SK-N-SH treated with all-trans-retinoic acid at 6 μM for 48 hours (cell line): ENCODE measurements around the gene GLIS1.

Experiments used
- ISL1 ChIP-seq: fragments of 250-450 bp; sonication (Bioruptor Pico); IDR thresholded peaks from 2 replicates; pipeline ENCODE4 v2.1.2; 2022; ENCODE audit warnings: mild to moderate bottlenecking, moderate library complexity
- RARB ChIP-seq: fragments of 250-450 bp; sonication (Bioruptor Pico); IDR thresholded peaks from 2 replicates; pipeline ENCODE4 v1.8.0; 2021; ENCODE audit warnings: mild to moderate bottlenecking, moderate library complexity
- SNAI2 ChIP-seq: fragments of 250-450 bp; sonication (Bioruptor Pico); IDR thresholded peaks from 2 replicates; pipeline ENCODE4 v1.5.0; 2020; ENCODE audit warnings: mild to moderate bottlenecking, moderate library complexity
- TOX ChIP-seq: fragments of 250-450 bp; sonication (Bioruptor Pico); IDR thresholded peaks from 2 replicates; pipeline ENCODE4 v1.8.0; 2021; ENCODE audit warnings: mild to moderate bottlenecking, moderate library complexity, borderline replicate concordance
- ZFP30 ChIP-seq: fragments of 450-650 bp; formaldehyde crosslinking; IDR thresholded peaks from 2 replicates; pipeline ENCODE4 v1.5.0; 2022; ENCODE audit warnings: mild to moderate bottlenecking, moderate library complexity
- ZNF565 ChIP-seq: fragments of 450-650 bp; formaldehyde crosslinking; conservative IDR thresholded peaks from 2 replicates; pipeline ENCODE4 v1.5.0; 2020; ENCODE audit warnings: low read depth, mild to moderate bottlenecking, moderate library complexity
- ZNF8 ChIP-seq: fragments of 450-650 bp; formaldehyde crosslinking; IDR thresholded peaks from 2 replicates; pipeline ENCODE4 v1.5.0; 2020; ENCODE audit warnings: mild to moderate bottlenecking, moderate library complexity
- TF ChIP-seq, protein P1 (sequence below): fragments of 250-450 bp; sonication (Bioruptor Pico); IDR thresholded peaks from 2 replicates; pipeline ENCODE4 v1.8.0; 2020; ENCODE audit warnings: mild to moderate bottlenecking, moderate library complexity, borderline replicate concordance
- TF ChIP-seq, protein P2 (sequence below): fragments of 250-450 bp; sonication (Bioruptor Pico); IDR thresholded peaks from 2 replicates; pipeline ENCODE4 v1.5.0; 2020; ENCODE audit warnings: mild to moderate bottlenecking, moderate library complexity
- TF ChIP-seq, protein P3 (sequence below): fragments of 250-450 bp; sonication (Bioruptor Pico); IDR thresholded peaks from 2 replicates; pipeline ENCODE4 v1.5.1; 2021; ENCODE audit warnings: mild to moderate bottlenecking, moderate library complexity
- TF ChIP-seq, protein P4 (sequence below): fragments of 250-450 bp; sonication (Bioruptor Pico); IDR thresholded peaks from 2 replicates; pipeline ENCODE4 v1.8.0; 2021; ENCODE audit warnings: low read depth, mild to moderate bottlenecking, moderate library complexity, borderline replicate concordance

DNA sequence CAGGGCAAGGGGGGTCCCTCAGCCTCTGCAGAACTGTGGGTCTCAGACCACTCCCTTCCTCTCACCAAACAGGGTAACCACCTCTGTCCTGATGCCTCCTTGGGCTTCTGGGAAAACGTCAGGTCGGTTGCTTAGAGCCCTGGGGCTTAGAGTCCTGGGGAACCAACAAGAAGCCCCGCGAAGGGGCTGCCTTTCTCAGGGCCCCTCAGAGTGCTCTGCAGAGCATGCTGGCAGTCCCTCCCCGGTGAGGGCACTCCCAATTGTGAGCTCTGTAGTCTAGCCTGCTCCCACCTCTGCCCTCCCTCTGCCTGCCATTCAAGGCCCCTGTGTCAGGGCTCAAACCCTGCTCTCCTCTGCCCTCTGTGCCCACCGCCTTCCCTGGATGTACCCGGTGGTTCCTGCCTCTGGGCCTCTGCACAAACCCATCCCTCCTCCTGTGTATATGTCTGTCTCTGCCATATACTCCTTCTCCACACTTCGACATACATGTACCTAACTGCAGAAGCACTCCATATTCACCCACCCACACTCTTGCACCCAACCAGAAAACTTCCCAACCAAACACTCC lies 187.5 kb downstream of the GLIS1 start:
- no peak for TF ChIP-seq ZFP30 (CRISPR knock-in tag)
- TF ChIP-seq RARB (CRISPR knock-in tag): no peak
- TF ChIP-seq, protein P1, sequence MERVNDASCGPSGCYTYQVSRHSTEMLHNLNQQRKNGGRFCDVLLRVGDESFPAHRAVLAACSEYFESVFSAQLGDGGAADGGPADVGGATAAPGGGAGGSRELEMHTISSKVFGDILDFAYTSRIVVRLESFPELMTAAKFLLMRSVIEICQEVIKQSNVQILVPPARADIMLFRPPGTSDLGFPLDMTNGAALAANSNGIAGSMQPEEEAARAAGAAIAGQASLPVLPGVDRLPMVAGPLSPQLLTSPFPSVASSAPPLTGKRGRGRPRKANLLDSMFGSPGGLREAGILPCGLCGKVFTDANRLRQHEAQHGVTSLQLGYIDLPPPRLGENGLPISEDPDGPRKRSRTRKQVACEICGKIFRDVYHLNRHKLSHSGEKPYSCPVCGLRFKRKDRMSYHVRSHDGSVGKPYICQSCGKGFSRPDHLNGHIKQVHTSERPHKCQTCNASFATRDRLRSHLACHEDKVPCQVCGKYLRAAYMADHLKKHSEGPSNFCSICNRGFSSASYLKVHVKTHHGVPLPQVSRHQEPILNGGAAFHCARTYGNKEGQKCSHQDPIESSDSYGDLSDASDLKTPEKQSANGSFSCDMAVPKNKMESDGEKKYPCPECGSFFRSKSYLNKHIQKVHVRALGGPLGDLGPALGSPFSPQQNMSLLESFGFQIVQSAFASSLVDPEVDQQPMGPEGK (CRISPR knock-in tag): no peak
- no peak for TF ChIP-seq ISL1 (CRISPR knock-in tag)
- TF ChIP-seq, protein P2, sequence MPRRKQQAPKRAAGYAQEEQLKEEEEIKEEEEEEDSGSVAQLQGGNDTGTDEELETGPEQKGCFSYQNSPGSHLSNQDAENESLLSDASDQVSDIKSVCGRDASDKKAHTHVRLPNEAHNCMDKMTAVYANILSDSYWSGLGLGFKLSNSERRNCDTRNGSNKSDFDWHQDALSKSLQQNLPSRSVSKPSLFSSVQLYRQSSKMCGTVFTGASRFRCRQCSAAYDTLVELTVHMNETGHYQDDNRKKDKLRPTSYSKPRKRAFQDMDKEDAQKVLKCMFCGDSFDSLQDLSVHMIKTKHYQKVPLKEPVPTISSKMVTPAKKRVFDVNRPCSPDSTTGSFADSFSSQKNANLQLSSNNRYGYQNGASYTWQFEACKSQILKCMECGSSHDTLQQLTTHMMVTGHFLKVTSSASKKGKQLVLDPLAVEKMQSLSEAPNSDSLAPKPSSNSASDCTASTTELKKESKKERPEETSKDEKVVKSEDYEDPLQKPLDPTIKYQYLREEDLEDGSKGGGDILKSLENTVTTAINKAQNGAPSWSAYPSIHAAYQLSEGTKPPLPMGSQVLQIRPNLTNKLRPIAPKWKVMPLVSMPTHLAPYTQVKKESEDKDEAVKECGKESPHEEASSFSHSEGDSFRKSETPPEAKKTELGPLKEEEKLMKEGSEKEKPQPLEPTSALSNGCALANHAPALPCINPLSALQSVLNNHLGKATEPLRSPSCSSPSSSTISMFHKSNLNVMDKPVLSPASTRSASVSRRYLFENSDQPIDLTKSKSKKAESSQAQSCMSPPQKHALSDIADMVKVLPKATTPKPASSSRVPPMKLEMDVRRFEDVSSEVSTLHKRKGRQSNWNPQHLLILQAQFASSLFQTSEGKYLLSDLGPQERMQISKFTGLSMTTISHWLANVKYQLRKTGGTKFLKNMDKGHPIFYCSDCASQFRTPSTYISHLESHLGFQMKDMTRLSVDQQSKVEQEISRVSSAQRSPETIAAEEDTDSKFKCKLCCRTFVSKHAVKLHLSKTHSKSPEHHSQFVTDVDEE (CRISPR knock-in tag): no peak
- no peak for TF ChIP-seq SNAI2
- TF ChIP-seq, protein P3, sequence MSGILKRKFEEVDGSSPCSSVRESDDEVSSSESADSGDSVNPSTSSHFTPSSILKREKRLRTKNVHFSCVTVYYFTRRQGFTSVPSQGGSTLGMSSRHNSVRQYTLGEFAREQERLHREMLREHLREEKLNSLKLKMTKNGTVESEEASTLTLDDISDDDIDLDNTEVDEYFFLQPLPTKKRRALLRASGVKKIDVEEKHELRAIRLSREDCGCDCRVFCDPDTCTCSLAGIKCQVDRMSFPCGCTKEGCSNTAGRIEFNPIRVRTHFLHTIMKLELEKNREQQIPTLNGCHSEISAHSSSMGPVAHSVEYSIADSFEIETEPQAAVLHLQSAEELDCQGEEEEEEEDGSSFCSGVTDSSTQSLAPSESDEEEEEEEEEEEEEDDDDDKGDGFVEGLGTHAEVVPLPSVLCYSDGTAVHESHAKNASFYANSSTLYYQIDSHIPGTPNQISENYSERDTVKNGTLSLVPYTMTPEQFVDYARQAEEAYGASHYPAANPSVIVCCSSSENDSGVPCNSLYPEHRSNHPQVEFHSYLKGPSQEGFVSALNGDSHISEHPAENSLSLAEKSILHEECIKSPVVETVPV (CRISPR knock-in tag): no peak
- TF ChIP-seq ZNF8 (CRISPR knock-in tag): no peak
- TF ChIP-seq ZNF565 (CRISPR knock-in tag): no peak
- no peak for TF ChIP-seq TOX (CRISPR knock-in tag)
- TF ChIP-seq, protein P4, sequence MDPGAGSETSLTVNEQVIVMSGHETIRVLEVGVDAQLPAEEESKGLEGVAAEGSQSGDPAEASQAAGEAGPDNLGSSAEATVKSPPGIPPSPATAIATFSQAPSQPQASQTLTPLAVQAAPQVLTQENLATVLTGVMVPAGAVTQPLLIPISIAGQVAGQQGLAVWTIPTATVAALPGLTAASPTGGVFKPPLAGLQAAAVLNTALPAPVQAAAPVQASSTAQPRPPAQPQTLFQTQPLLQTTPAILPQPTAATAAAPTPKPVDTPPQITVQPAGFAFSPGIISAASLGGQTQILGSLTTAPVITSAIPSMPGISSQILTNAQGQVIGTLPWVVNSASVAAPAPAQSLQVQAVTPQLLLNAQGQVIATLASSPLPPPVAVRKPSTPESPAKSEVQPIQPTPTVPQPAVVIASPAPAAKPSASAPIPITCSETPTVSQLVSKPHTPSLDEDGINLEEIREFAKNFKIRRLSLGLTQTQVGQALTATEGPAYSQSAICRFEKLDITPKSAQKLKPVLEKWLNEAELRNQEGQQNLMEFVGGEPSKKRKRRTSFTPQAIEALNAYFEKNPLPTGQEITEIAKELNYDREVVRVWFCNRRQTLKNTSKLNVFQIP (CRISPR knock-in tag): no peak
